WTC11 (cell line): ENCODE data around the gene IP6K3. TPM values are rescaled to one million over a fixed set of nuclear protein-coding genes. Genes with fewer than 3 reads are reported as not detected.

Source experiments
- ATAC-seq: fragments of 200-7000 bp; cut with Tn5 transposase; 2 replicates; pipeline ENCODE4 v1.10.0; 2021; ENCODE audit warnings: mild to moderate bottlenecking, moderate library complexity
- CTCF ChIA-PET: fragments of 300-600 bp; sonication (Branson Sonifier 250); formaldehyde crosslinking; loops from one replicate; lab custom pipeline; 2021; ENCODE audit warnings: antibody characterized with exemption; lab: Charles Lee
- POLR2A ChIA-PET: fragments of 350-600 bp; sonication (Branson Sonifier 250); formaldehyde crosslinking; loops from one replicate; lab custom pipeline; 2021; ENCODE audit warnings: antibody characterized with exemption; lab: Charles Lee
- DNase-seq: peaks from one replicate; pipeline ENCODE4 v3.0.0; 2021; ENCODE audit warnings: low spot score
- H3K27ac Mint-ChIP-seq: 2 replicates; pipeline ENCODE4 v1.8.0; 2021; ENCODE audit warnings: mixed read lengths
- H3K27me3 Mint-ChIP-seq: 2 replicates; pipeline ENCODE4 v1.8.0; 2021; ENCODE audit warnings: low read depth, mild to moderate bottlenecking, moderate library complexity, mixed read lengths
- H3K36me3 Mint-ChIP-seq: 2 replicates; pipeline ENCODE4 v1.8.0; 2021; ENCODE audit warnings: mixed read lengths
- H3K4me1 Mint-ChIP-seq: 2 replicates; pipeline ENCODE4 v1.8.0; 2022; ENCODE audit warnings: mixed read lengths
- H3K4me3 Mint-ChIP-seq: 2 replicates; pipeline ENCODE4 v1.8.0; 2021; ENCODE audit warnings: mild to moderate bottlenecking, moderate library complexity, mixed read lengths
- H3K9me3 Mint-ChIP-seq: 2 replicates; pipeline ENCODE4 v1.8.0; 2021; ENCODE audit warnings: mixed read lengths
- ATF6 ChIP-seq: sonication (generic); formaldehyde crosslinking; IDR thresholded peaks from 2 replicates; pipeline ENCODE4 v1.8.1; 2023; ENCODE audit warnings: mild to moderate bottlenecking, missing genetic modification reagents
- CTCF ChIP-seq: fragments of 200-600 bp; IDR thresholded peaks from 2 replicates; pipeline ENCODE4 v1.8.0; 2022; ENCODE audit warnings: antibody characterized with exemption
- ETV6 ChIP-seq: sonication (generic); formaldehyde crosslinking; IDR thresholded peaks from 2 replicates; pipeline ENCODE4 v1.8.1; 2022; ENCODE audit warnings: mild to moderate bottlenecking, missing genetic modification reagents
- FOXK1 ChIP-seq: sonication (generic); formaldehyde crosslinking; IDR thresholded peaks from 2 replicates; pipeline ENCODE4 v1.8.0; 2022; ENCODE audit warnings: mild to moderate bottlenecking, moderate library complexity, missing genetic modification reagents
- GABPB1 ChIP-seq: sonication (generic); formaldehyde crosslinking; IDR thresholded peaks from 2 replicates; pipeline ENCODE4 v1.8.1; 2023; ENCODE audit warnings: mild to moderate bottlenecking, missing genetic modification reagents
- HMGXB4 ChIP-seq: sonication (generic); formaldehyde crosslinking; IDR thresholded peaks from 2 replicates; pipeline ENCODE4 v1.8.1; 2023; ENCODE audit warnings: mild to moderate bottlenecking, moderate library complexity, missing genetic modification reagents
- IRF2 ChIP-seq: sonication (generic); formaldehyde crosslinking; IDR thresholded peaks from 2 replicates; pipeline ENCODE4 v1.8.0; 2022; ENCODE audit warnings: low read depth, missing genetic modification reagents, borderline replicate concordance
- JUN ChIP-seq: sonication (generic); formaldehyde crosslinking; IDR thresholded peaks from 2 replicates; pipeline ENCODE4 v1.8.0; 2023; ENCODE audit warnings: mild to moderate bottlenecking, missing genetic modification reagents
- MAX ChIP-seq: sonication (generic); formaldehyde crosslinking; IDR thresholded peaks from 2 replicates; pipeline ENCODE4 v1.8.0; 2022; ENCODE audit warnings: mild to moderate bottlenecking, missing genetic modification reagents
- NFATC4 ChIP-seq: fragments of 250-450 bp; sonication (Bioruptor Pico); IDR thresholded peaks from 2 replicates; pipeline ENCODE4 v1.9.0; 2021; ENCODE audit warnings: mild to moderate bottlenecking
- NR2C2 ChIP-seq: sonication (generic); formaldehyde crosslinking; IDR thresholded peaks from 2 replicates; pipeline ENCODE4 v1.8.0; 2022; ENCODE audit warnings: mild to moderate bottlenecking, missing genetic modification reagents
- NR3C1 ChIP-seq: sonication (generic); formaldehyde crosslinking; conservative IDR thresholded peaks from 2 replicates; pipeline ENCODE4 v1.8.1; 2023; ENCODE audit warnings: low read depth, mild to moderate bottlenecking, missing genetic modification reagents
- PRDM15 ChIP-seq: sonication (generic); formaldehyde crosslinking; IDR thresholded peaks from 2 replicates; pipeline ENCODE4 v1.8.0; 2022; ENCODE audit warnings: missing genetic modification reagents
- SP1 ChIP-seq: sonication (generic); formaldehyde crosslinking; conservative IDR thresholded peaks from 2 replicates; pipeline ENCODE4 v1.8.1; 2022; ENCODE audit warnings: missing genetic modification reagents
- TCF7 ChIP-seq: sonication (generic); formaldehyde crosslinking; IDR thresholded peaks from 2 replicates; pipeline ENCODE4 v1.8.0; 2022; ENCODE audit warnings: mild to moderate bottlenecking, low read depth, missing genetic modification reagents, moderate library complexity
- TEAD4 ChIP-seq: sonication (generic); formaldehyde crosslinking; IDR thresholded peaks from 2 replicates; pipeline ENCODE4 v1.8.0; 2022; ENCODE audit warnings: mild to moderate bottlenecking, missing genetic modification reagents
- USF2 ChIP-seq: sonication (generic); formaldehyde crosslinking; IDR thresholded peaks from 2 replicates; pipeline ENCODE4 v1.8.1; 2023; ENCODE audit warnings: mild to moderate bottlenecking, missing genetic modification reagents, moderate library complexity
- ZNF232 ChIP-seq: sonication (generic); formaldehyde crosslinking; IDR thresholded peaks from 2 replicates; pipeline ENCODE4 v1.8.0; 2022; ENCODE audit warnings: mild to moderate bottlenecking, missing genetic modification reagents
- ZNF532 ChIP-seq: fragments of 250-450 bp; sonication (Bioruptor Pico); IDR thresholded peaks from 2 replicates; pipeline ENCODE4 v1.9.0; 2021; ENCODE audit warnings: mild to moderate bottlenecking, borderline replicate concordance
- total RNA-seq: library from RNA; stranded (reverse); gene quantifications from 3 replicates; pipeline ENCODE4 v1.2.3, GENCODE V29; 2021

Gene IP6K3
- total RNA-seq, 1 experiment from 2014 or later = 1.1 TPM

GRCh38 chr6:33733709-33734007 is 13.0 kb downstream of the IP6K3 start:
- Mint-ChIP-seq H3K4me1 (no peaks in the 10 kb centered on the region; the same call in 1 of the 2 replicates), H3K36me3 (no peaks in the 10 kb centered on the region), H3K4me3 (no peak overlapping the region), H3K27me3 (no peaks in the 10 kb centered on the region), H3K9me3 (no peaks in the 10 kb centered on the region), H3K27ac (no peak overlapping the region)
- DNase-seq = no peak
- ATAC-seq = no peak
- CTCF ChIA-PET = no interaction called here
- POLR2A ChIA-PET = no interaction called here
- no peak for TF ChIP-seq NR3C1 (CRISPR knock-in tag)
- TF ChIP-seq TEAD4 (CRISPR knock-in tag) = no peak
- TF ChIP-seq MAX (CRISPR knock-in tag) = no peak
- no peak for TF ChIP-seq CTCF
- TF ChIP-seq PRDM15 (CRISPR knock-in tag) = no peak
- TF ChIP-seq HMGXB4 (CRISPR knock-in tag) = no peak
- no peak for TF ChIP-seq SP1 (CRISPR knock-in tag)
- TF ChIP-seq ZNF232 (CRISPR knock-in tag) = no peak
- TF ChIP-seq NFATC4 (CRISPR knock-in tag) = no peak

GRCh38 chr6:33732817-33733708 is 13.6 kb downstream of the IP6K3 start:
- DNase-seq = no peak
- peak overlapping the region; percentile 70; the same call in 1 of the 2 replicates for H3K27ac Mint-ChIP-seq
- TF ChIP-seq TCF7 (CRISPR knock-in tag) = no peak
- no peak for TF ChIP-seq ETV6
- no peak for TF ChIP-seq FOXK1
- TF ChIP-seq GABPB1 = no peak
- TF ChIP-seq ZNF532 (CRISPR knock-in tag) = no peak
- no peak for TF ChIP-seq ATF6
- TF ChIP-seq JUN (CRISPR knock-in tag) = no peak
- TF ChIP-seq USF2 = no peak
- TF ChIP-seq NR2C2 (CRISPR knock-in tag) = no peak
- TF ChIP-seq IRF2 (CRISPR knock-in tag) = no peak

More at GRCh38 chr6:33732817-33733708, 13.6 kb downstream of the IP6K3 start:
- Mint-ChIP-seq H3K4me1 (no peaks in the 10 kb centered on the region; the same call in 1 of the 2 replicates), H3K27me3 (no peaks in the 10 kb centered on the region), H3K36me3 (no peaks in the 10 kb centered on the region), H3K4me3 (no peak overlapping the region), H3K9me3 (no peaks in the 10 kb centered on the region)
- CTCF ChIA-PET = no interaction called here
- ATAC-seq = no peak
- POLR2A ChIA-PET = no interaction called here
